IMR-90 (cell line): Measurements from ENCODE around the gene IGIP. TPM values are rescaled to one million over a fixed set of nuclear protein-coding genes. Genes with fewer than 3 reads are reported as not detected.

Experiments
- ATAC-seq: fragments of 200-7000 bp; cut with Tn5 transposase; 2 replicates; pipeline ENCODE4 v1.9.1; 2020; ENCODE audit warnings: low read depth, mild to moderate bottlenecking, moderate library complexity
- BruUV-seq: library from RNA; stranded (reverse); fragments of 400-500 nt; replicated peaks from 2 replicates; lab custom pipeline; 2021; lab: Mats Ljungman, UMichigan
- CTCF ChIA-PET: fragments of 300-600 bp; formaldehyde crosslinking; extraction: SDS; loops from one replicate; lab custom pipeline; 2021; ENCODE audit warnings: antibody characterized with exemption; lab: Yijun Ruan, JAX
- POLR2A ChIA-PET: fragments of 300-600 bp; sonication (Branson Sonifier 250); formaldehyde crosslinking; loops from one replicate; lab custom pipeline; 2022; ENCODE audit warnings: antibody characterized with exemption; ENCODE audit not compliant: unreplicated experiment; lab: Charles Lee
- DNase-seq: peaks from one replicate; pipeline ENCODE4 v3.0.0; 2013
- H2AFZ ChIP-seq: replicated peaks from 2 replicates; pipeline ENCODE3; 2013; ENCODE audit warnings: low read length, mild to moderate bottlenecking; ENCODE audit not compliant: poor library complexity
- H2AK5ac ChIP-seq: 2 replicates; pipeline ENCODE4 v1.6.1; 2013; ENCODE audit warnings: low read depth, low read length, inconsistent platforms
- H2AK9ac ChIP-seq: replicated peaks from 2 replicates; pipeline ENCODE3; 2013; ENCODE audit warnings: mild to moderate bottlenecking, low read depth, low read length, moderate library complexity; ENCODE audit not compliant: poor library complexity
- H2BK120ac ChIP-seq: 2 replicates; pipeline ENCODE4 v1.6.1; 2013; ENCODE audit warnings: low read depth, low read length, inconsistent platforms
- H2BK15ac ChIP-seq: 3 replicates; pipeline ENCODE4 v1.6.1; 2013; ENCODE audit warnings: low read depth, low read length, inconsistent platforms
- H2BK20ac ChIP-seq: 2 replicates; pipeline ENCODE4 v1.6.1; 2013; ENCODE audit warnings: low read depth, mild to moderate bottlenecking, inconsistent platforms, low read length, moderate library complexity
- H2BK5ac ChIP-seq: 2 replicates; pipeline ENCODE4 v1.6.1; 2013; ENCODE audit warnings: mild to moderate bottlenecking, low read depth, low read length, inconsistent platforms; ENCODE audit not compliant: poor library complexity, severe bottlenecking
- H3K14ac ChIP-seq: replicated peaks from 2 replicates; pipeline ENCODE4 v1.6.1; 2013; ENCODE audit warnings: low read depth, low read length, inconsistent platforms
- H3K18ac ChIP-seq: 2 replicates; pipeline ENCODE4 v1.6.1; 2013; ENCODE audit warnings: low read depth, low read length, control low read depth
- H3K23ac ChIP-seq: 2 replicates; pipeline ENCODE4 v1.6.1; 2013; ENCODE audit warnings: low read depth, low read length, inconsistent platforms
- H3K27ac ChIP-seq: 2 replicates; pipeline ENCODE4 v1.5.1; 2013; ENCODE audit warnings: mild to moderate bottlenecking, control low read depth, low read length; ENCODE audit not compliant: insufficient read depth
- H3K27me3 ChIP-seq: 2 replicates; pipeline ENCODE4 v1.6.1; 2013; ENCODE audit warnings: low read length; ENCODE audit not compliant: control insufficient read depth, insufficient read depth
- H3K36me3 ChIP-seq: 2 replicates; pipeline ENCODE4 v1.6.1; 2013; ENCODE audit warnings: low read length, mixed read lengths; ENCODE audit not compliant: control insufficient read depth, insufficient read depth
- H3K4ac ChIP-seq: 2 replicates; pipeline ENCODE4 v1.6.1; 2013; ENCODE audit warnings: low read depth, low read length, inconsistent platforms
- H3K4me1 ChIP-seq: 2 replicates; pipeline ENCODE4 v1.6.1; 2013; ENCODE audit warnings: low read length, mixed read lengths; ENCODE audit not compliant: control insufficient read depth, insufficient read depth
- H3K4me2 ChIP-seq: 2 replicates; pipeline ENCODE4 v1.6.1; 2013; ENCODE audit warnings: low read depth, mild to moderate bottlenecking, control low read depth, low read length, moderate library complexity
- H3K4me3 ChIP-seq: 2 replicates; pipeline ENCODE4 v1.5.1; 2013; ENCODE audit warnings: low read depth, mild to moderate bottlenecking, control low read depth, low read length, moderate library complexity; ENCODE audit not compliant: insufficient read depth
- H3K56ac ChIP-seq: 2 replicates; pipeline ENCODE4 v1.6.1; 2013; ENCODE audit warnings: low read length, inconsistent platforms; ENCODE audit not compliant: insufficient read depth; ENCODE audit errors: extremely low read depth
- H3K79me1 ChIP-seq, 2 experiments: 2 replicates each; pipeline ENCODE4 v1.6.1; 2013; ENCODE audit warnings: low read length in 2 of 2, inconsistent platforms in 1 of 2, low read depth in 1 of 2
- H3K9ac ChIP-seq: 2 replicates; pipeline ENCODE4 v1.6.1; 2013; ENCODE audit warnings: low read depth, low read length, control low read depth
- H3K9me1 ChIP-seq: 2 replicates; pipeline ENCODE4 v1.6.1; 2013; ENCODE audit warnings: low read length, inconsistent platforms; ENCODE audit not compliant: insufficient read depth
- H3K9me3 ChIP-seq: 2 replicates; pipeline ENCODE4 v1.6.1; 2013; ENCODE audit warnings: low read length; ENCODE audit not compliant: control insufficient read depth, insufficient read depth
- H4K20me1 ChIP-seq: 2 replicates; pipeline ENCODE4 v1.6.1; 2013; ENCODE audit warnings: low read length, inconsistent platforms; ENCODE audit not compliant: insufficient read depth
- H4K5ac ChIP-seq: 2 replicates; pipeline ENCODE4 v1.6.1; 2013; ENCODE audit warnings: mild to moderate bottlenecking, low read depth, low read length, control low read depth
- H4K8ac ChIP-seq, 2 experiments: 2 replicates each; pipeline ENCODE4 v1.6.1; 2013; ENCODE audit warnings: low read depth in 2 of 2, low read length in 2 of 2, control low read depth in 1 of 2, inconsistent platforms in 1 of 2
- H4K91ac ChIP-seq: 2 replicates; pipeline ENCODE4 v1.6.1; 2013; ENCODE audit warnings: low read depth, low read length, inconsistent platforms; ENCODE audit not compliant: insufficient read depth
- BHLHE40 ChIP-seq: fragments of 150-350 bp; IDR thresholded peaks from 2 replicates; pipeline ENCODE4 v1.6.1; 2016; ENCODE audit warnings: mild to moderate bottlenecking, low read depth, low read length
- CEBPB ChIP-seq: IDR thresholded peaks from 2 replicates; pipeline ENCODE4 v1.6.1; 2012; ENCODE audit warnings: low read depth, low read length, improper control_type of control experiment
- CHD1 ChIP-seq: IDR thresholded peaks from 2 replicates; pipeline ENCODE4 v1.6.1; 2012; ENCODE audit warnings: low read depth, low read length, improper control_type of control experiment
- ELK1 ChIP-seq: fragments of 150-350 bp; IDR thresholded peaks from 2 replicates; pipeline ENCODE4 v1.6.1; 2016; ENCODE audit warnings: low read depth, mild to moderate bottlenecking, low read length, moderate library complexity, borderline replicate concordance
- FOS ChIP-seq: fragments of 150-350 bp; IDR thresholded peaks from 2 replicates; pipeline ENCODE4 v1.6.1; 2016; ENCODE audit warnings: low read depth, low read length
- MAFK ChIP-seq: IDR thresholded peaks from 2 replicates; pipeline ENCODE4 v1.6.1; 2012; ENCODE audit warnings: low read depth, low read length, improper control_type of control experiment
- MAZ ChIP-seq: IDR thresholded peaks from 2 replicates; pipeline ENCODE4 v1.6.1; 2012; ENCODE audit warnings: low read depth, mild to moderate bottlenecking, low read length, improper control_type of control experiment, moderate library complexity, borderline replicate concordance
- MXI1 ChIP-seq: IDR thresholded peaks from 2 replicates; pipeline ENCODE4 v1.6.1; 2012; ENCODE audit warnings: low read depth, mild to moderate bottlenecking, low read length, moderate library complexity, borderline replicate concordance
- NFE2L2 ChIP-seq: fragments of 150-350 bp; IDR thresholded peaks from 2 replicates; pipeline ENCODE4 v1.6.1; 2016; ENCODE audit warnings: low read depth, mild to moderate bottlenecking, low read length
- POLR2A ChIP-seq: IDR thresholded peaks from 2 replicates; pipeline ENCODE4 v1.6.1; 2012; ENCODE audit warnings: mild to moderate bottlenecking, low read depth, low read length
- RAD21 ChIP-seq: IDR thresholded peaks from 2 replicates; pipeline ENCODE4 v1.6.1; 2012; ENCODE audit warnings: low read length, improper control_type of control experiment
- RCOR1 ChIP-seq: IDR thresholded peaks from 2 replicates; pipeline ENCODE4 v1.6.1; 2012; ENCODE audit warnings: mild to moderate bottlenecking, low read length, improper control_type of control experiment; ENCODE audit not compliant: insufficient replicate concordance
- RFX5 ChIP-seq: IDR thresholded peaks from 2 replicates; pipeline ENCODE4 v1.8.0; 2012; ENCODE audit warnings: low read depth, mild to moderate bottlenecking, low read length, moderate library complexity
- SMC3 ChIP-seq: fragments of 150-350 bp; IDR thresholded peaks from 2 replicates; pipeline ENCODE4 v1.6.1; 2016; ENCODE audit warnings: low read depth, mild to moderate bottlenecking, antibody characterized with exemption, low read length, moderate library complexity
- USF2 ChIP-seq: fragments of 150-350 bp; IDR thresholded peaks from 2 replicates; pipeline ENCODE4 v1.6.1; 2017; ENCODE audit warnings: mild to moderate bottlenecking, antibody characterized with exemption, low read length, low read depth
- WGBS, 2 experiments: methylation state at CpG; one replicate each; pipeline versions ENCODE4 v1.1.5 to v1.1.7; 2013; ENCODE audit warnings: missing lambda C conversion rate in 2 of 2; ENCODE audit not compliant: insufficient read length in 1 of 2; ENCODE audit errors: extremely low coverage in 2 of 2; 5-methylcytosine and 5-hydroxymethylcytosine counted together
- dilution Hi-C: fragments of 300-500 bp; cut with HindIII; formaldehyde crosslinking; loops from one replicate; pipeline ENCODE4 v1.14.3; 2018; ENCODE audit warnings: low sequenced_read_pairs; ENCODE audit not compliant: unreplicated experiment
- in situ Hi-C: fragments of 300-500 bp; cut with MboI; formaldehyde crosslinking; loops from 3 replicates; pipeline ENCODE4 v1.14.3; 2019; ENCODE audit warnings: low sequenced_read_pairs, inconsistent platforms, mixed read lengths
- intact Hi-C: fragments of 100-400 bp; cut with micrococcal nuclease; formaldehyde crosslinking; loops from 2 replicates; pipeline ENCODE4 v1.10.0; 2022
- polyA plus RNA-seq, 3 experiments: library from polyadenylated mRNA; depleted of rRNA; stranded (reverse); fragments of >200 nt; gene quantifications; 2 replicates each; pipeline ENCODE4 v1.2.3, GENCODE V29; 2012; ENCODE audit warnings: low replicate concordance in 1 of 3
- total RNA-seq: library from RNA; depleted of rRNA; stranded (reverse); fragments of >200 nt; gene quantifications from 2 replicates; pipeline ENCODE4 v1.2.3, GENCODE V29; 2012
- TF ChIP-seq, protein P1 (sequence below): conservative IDR thresholded peaks from 2 replicates; pipeline ENCODE4 v1.5.1; 2012; ENCODE audit warnings: mild to moderate bottlenecking, low read depth, low read length, improper control_type of control experiment

Gene IGIP
- total and polyA plus RNA-seq, 2 of the 4 experiments (the other 2 are of a cell fraction): 1.2 to 5.0 TPM

DNA sequence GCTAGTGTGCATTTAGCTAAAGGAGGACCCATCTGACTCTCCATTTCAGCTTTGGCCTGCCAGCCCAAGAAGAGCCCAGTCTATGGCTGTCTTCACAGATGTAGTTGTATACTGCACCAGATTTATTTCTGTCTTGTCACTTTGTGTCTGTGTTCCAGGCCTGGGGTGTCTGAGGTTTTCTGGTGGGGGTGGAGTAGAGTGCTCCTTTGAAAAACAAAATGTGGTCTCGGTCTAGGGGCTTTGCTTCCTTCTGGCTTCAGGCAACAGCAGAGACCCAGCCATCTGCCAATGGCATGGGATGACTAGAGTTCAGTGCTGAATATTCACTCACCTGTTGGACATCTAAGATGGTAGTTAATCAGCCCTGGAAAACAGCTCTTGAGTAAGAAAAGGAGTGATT lies 10.9 kb downstream of the IGIP start:
- Histone ChIP-seq H3K9ac (no peak overlapping the region), H3K9me3 (no peaks in the 10 kb centered on the region), H3K4ac (no peak overlapping the region), H3K27ac (no peak overlapping the region), H3K23ac (no peak overlapping the region), H3K79me1 (peaks cover 46 to 68% of the 10 kb centered on the region in 2 experiments), H2AK5ac (no peak overlapping the region), H2BK5ac (no peak overlapping the region), H4K5ac (no peak overlapping the region), H2BK20ac (no peak overlapping the region), H3K27me3 (no peaks in the 10 kb centered on the region), H2BK15ac (no peak overlapping the region), H2BK120ac (no peak overlapping the region), H3K56ac (no peak overlapping the region), H3K36me3 (no peaks in the 10 kb centered on the region), H3K14ac (no peak overlapping the region), H2AK9ac (no peak overlapping the region), H2AFZ (no peak overlapping the region), H3K4me3 (no peak overlapping the region), H4K20me1 (peaks cover 43% of the 10 kb centered on the region), H3K18ac (no peak overlapping the region), H3K4me1 (peaks cover 14% of the 10 kb centered on the region), H4K91ac (no peak overlapping the region), H3K4me2 (no peak overlapping the region), H4K8ac (no peak overlapping the region), H3K9me1 (peaks cover 19% of the 10 kb centered on the region)
- in situ Hi-C loops (no loop called here), dilution Hi-C loops (no loop called here), intact Hi-C loops (no loop called here)
- POLR2A ChIA-PET: no interaction called here
- TF ChIP-seq RAD21 (no peak), ELK1 (no peak), FOS (no peak), POLR2A (no peak), NFE2L2 (no peak), MAFK (no peak), MXI1 (no peak), RCOR1 (no peak), MAZ (no peak), SMC3 (no peak), CHD1 (no peak), BHLHE40 (no peak), RFX5 (no peak), USF2 (no peak), CEBPB (no peak)
- TF ChIP-seq, protein P1, sequence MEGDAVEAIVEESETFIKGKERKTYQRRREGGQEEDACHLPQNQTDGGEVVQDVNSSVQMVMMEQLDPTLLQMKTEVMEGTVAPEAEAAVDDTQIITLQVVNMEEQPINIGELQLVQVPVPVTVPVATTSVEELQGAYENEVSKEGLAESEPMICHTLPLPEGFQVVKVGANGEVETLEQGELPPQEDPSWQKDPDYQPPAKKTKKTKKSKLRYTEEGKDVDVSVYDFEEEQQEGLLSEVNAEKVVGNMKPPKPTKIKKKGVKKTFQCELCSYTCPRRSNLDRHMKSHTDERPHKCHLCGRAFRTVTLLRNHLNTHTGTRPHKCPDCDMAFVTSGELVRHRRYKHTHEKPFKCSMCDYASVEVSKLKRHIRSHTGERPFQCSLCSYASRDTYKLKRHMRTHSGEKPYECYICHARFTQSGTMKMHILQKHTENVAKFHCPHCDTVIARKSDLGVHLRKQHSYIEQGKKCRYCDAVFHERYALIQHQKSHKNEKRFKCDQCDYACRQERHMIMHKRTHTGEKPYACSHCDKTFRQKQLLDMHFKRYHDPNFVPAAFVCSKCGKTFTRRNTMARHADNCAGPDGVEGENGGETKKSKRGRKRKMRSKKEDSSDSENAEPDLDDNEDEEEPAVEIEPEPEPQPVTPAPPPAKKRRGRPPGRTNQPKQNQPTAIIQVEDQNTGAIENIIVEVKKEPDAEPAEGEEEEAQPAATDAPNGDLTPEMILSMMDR: no peak
- CTCF ChIA-PET: no interaction called here
- no CpG with 5 or more reads among the region's 1 CpG for WGBS, 2 experiments
- no peak for ATAC-seq
- no peak for DNase-seq
- BruUV-seq: no TSS peak
